NCI-H82 (cell line): ENCODE data around the gene HES5.
"Not testable (repeated sequence)": the region's sequence is repeated elsewhere in the genome, so short reads cannot be mapped to it uniquely, and the experiment has no call there.

ENCODE experiments used
- DNase-seq: peaks from one replicate; lab custom pipeline; 2025; lab: John Stamatoyannopoulos, UW

Gene HES5, protein sequence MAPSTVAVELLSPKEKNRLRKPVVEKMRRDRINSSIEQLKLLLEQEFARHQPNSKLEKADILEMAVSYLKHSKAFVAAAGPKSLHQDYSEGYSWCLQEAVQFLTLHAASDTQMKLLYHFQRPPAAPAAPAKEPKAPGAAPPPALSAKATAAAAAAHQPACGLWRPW

GRCh38 chr1:2529784-2530512 lies at the start of gene HES5:
HES5 (minus strand) TSS chr1:2530263; CDS start chr1:2530164, 99 bp downstream.
- no peak for DNase-seq

GRCh38 chr1:2578758-2579118 lies 48.7 kb upstream of the HES5 start:
- no peak for DNase-seq

GRCh38 chr1:2577565-2578075 lies 47.6 kb upstream of the HES5 start:
- not testable (repeated sequence) for DNase-seq

- DNase-seq: no peak
Measured at GRCh38 chr1:2575801-2576663, 46.0 kb upstream of the HES5 start.

GRCh38 chr1:2574350-2574749 lies 44.3 kb upstream of the HES5 start:
- no peak for DNase-seq

GRCh38 chr1:2573250-2573920 lies 43.3 kb upstream of the HES5 start:
- DNase-seq: no peak

DNA sequence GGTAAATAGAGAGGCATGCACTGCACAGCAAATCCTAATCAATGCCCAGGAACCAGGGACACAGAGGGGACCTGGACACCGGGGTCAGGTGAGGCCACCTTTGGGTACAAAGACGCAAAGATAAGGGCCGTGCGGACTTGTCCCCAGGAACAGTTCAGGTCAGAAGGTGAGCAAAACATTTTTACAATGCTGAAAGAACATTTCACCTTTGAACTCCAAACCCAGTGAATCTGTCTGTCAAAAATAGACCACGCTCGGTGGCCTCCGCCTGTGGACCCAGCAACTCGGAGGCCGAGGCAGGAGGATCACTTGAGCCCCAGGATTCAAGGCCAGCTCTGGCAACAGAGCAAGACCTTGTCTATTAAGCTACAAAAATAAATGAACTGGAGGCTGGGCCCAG lies 41.3 kb upstream of the HES5 start:
- no peak for DNase-seq

DNA sequence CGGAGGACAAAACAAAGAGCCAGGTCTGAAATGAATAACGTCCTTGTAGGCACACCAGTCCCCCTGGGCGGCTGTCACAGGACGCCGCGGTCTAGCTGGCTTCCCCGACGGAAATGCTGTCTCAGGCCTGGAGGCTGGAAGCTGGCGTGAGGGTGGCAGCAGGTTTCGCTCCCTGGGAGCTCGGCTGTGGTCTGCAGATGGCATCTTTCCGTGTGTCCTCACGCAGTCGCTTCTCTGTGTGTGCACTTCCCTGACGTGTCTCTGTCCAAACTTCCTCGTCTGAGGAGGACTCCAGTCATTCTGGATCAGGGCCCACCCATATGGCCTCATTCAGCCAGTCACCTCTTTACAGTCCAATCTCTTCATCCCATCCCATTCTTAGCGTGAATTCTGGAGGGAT lies 40.3 kb upstream of the HES5 start:
- DNase-seq: no peak

DNA sequence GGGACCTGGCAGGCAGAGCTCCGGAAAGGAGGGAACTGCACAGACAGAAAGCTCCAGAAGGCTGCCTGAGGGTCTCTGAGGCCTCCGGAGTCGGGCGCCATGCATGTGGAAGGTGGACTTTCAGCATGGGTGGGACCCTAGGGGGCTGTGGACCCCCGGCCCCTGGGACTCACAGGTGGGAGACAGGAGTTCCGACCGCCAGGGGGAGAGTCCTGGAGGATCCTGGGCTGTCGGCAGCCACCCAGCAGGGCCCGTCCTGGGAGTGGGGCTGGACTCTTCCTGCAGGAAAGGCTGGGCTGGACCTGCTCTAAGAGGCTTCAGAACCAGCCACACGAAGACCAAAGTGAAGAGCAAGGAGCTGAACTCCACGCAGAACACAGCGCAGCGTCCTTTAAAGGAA lies 39.6 kb upstream of the HES5 start:
- DNase-seq: not testable (repeated sequence)

DNA sequence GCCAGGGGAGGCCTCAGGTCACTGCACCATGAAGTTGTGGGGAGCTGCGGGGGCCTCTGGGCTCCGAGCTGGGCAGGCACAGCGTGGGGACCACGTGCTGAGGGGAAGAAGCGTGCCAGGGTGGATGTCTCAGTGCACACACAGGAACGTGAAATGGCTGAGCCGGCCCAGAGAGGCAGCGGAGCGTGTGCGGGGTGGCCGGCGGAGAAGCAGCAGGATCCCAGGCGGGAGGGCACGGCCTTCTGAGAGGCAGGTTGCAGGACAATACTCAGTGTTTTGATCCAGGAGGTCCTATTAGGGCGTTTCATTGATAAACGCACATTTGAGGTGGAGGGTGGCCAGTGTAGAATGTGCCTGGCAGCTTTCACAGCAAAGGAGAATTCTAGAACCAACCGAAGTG lies 39.0 kb upstream of the HES5 start:
- no peak for DNase-seq

DNA sequence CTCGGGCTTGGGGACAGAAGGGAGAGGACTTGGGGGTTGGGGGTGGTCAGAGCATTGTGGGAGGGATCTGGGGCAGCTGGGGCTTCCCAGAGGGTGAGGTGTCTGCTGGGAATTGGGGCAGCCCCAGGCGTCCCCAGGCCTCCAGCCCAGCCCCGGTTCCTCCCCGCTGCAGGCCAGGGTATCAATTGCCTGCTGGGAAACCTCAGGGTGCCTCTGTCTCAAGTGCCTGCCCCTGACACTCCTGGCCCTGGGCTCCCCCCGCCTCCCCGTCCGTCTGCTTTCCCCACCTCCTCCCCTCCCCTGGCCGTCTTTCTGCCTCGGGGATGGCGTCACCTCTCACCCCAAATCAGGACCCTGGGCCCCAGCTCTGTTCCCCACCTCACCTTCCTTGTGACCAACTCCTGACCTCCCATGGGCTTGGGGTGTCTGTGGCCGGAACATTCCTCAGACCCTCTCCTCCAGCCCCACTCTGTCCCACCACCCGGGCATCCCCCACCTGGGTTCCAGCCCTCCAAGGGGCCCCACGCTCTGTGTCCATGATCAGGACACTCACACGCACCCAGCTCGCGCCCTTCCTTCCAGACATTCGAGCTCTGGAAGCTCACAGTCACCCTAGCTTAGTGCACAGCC lies 38.2 kb upstream of the HES5 start:
- DNase-seq: not testable (repeated sequence)

DNA sequence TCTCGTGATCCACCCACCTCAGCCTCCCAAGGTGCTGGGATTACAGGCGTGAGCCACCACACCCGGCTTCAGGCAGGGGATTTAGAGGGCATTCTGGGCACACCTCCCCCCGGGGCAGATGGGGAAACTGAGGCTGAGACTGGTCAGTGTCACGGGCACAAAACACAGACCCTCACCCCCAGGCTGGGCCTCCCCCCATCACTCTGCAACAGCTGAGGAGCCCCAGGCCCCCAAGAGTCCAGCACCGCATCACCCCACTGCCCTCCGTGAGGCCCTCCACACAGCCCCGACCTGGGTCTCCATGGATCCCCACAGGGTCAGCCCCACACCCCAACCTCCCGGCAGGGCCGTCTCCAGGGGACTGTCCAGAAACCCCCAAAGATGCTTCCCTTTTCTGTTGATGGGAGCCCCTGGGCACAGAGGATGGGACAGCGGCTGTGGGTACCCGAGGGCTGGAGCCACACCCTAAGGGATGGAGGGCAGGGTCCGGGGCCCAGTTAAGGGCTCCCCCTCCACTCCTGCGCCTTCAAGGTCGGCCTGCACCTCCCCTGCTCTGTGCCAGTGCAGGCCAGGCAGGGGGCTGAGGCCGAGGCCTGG lies 37.1 kb upstream of the HES5 start:
- no peak for DNase-seq

DNA sequence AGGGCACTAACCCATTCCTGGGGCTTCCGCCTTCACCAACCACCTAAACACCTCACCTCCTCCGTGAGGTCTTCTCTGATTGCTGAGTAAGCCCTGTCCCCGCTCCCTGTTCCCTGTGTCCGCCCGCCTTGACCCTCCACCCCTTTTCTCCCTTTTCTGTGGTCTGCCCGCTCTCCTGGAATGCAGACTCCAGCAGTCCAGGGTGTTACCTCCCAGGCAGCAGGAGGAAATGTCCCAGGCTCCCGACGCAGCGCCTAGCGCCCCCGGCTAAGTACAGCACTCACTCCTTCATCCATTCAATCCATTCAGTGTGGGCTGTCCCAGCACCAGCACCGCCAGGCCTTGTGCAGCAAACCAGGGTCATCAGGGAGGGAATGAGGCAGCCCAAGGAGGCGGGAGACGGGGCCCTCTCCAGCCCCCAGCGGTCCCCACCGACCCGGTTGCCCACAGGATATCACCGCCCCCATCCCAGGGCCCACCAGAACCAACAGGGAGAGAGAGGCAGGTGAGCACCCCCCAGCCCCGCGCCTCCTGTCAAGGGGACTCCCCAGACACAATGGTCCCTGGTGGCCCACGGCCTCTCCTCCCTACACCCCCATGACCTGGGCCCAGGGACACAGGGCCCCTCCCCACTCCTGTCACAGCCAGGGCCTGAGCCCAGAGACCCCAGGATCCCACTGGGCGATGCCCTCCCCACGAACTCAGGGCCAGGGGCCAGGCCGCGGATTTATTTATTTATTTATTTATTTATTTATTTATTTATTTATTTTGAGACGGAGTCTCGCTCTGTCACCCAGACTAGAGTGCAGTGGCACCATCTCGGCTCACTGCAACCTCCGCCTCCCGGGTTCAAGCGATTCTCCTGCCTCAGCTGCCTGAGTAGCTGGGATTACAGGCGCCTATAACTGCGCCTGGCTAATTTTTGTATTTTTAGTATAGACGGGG lies 36.3 kb upstream of the HES5 start:
- DNase-seq: no peak

GRCh38 chr1:2564815-2565374 lies 34.8 kb upstream of the HES5 start:
- DNase-seq: no peak

GRCh38 chr1:2564006-2564814 lies 34.1 kb upstream of the HES5 start:
- DNase-seq: no peak

- DNase-seq: no peak
Measured at GRCh38 chr1:2563205-2563604, 33.1 kb upstream of the HES5 start.

- no peak for DNase-seq
Measured at GRCh38 chr1:2561898-2562895, 32.1 kb upstream of the HES5 start.

DNA sequence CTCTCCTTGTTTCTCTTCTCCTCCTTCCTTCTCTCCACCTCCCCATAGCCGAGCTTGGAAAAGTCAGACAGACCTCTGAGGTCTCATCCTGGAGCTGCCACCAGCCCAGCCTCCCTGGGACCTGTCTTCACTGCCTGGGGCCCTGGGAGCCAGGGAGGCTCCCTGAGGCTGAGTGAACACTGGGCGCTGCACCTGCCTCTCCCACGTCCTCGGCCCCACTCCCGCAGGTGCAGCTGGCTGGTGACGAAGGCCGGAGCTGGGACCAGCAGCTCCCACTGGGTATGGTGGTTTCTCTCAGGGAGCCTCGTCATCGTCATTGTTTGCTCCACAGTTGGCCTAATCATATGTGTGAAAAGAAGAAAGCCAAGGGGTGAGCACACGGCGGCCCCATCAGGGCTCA lies 31.4 kb upstream of the HES5 start:
- DNase-seq: no peak
